GM19099 (cell line): ENCODE data around the gene C1orf105.

Source experiments
- POLR2A ChIP-seq: IDR thresholded peaks from 3 replicates; pipeline ENCODE4 v1.6.1; 2011; ENCODE audit warnings: low read depth; ENCODE audit not compliant: insufficient read length; ENCODE audit errors: extremely low read depth

C1orf105 gene

GRCh38 chr1:172393354-172393753 lies 27.1 kb upstream of the C1orf105 start:
- no peak for TF ChIP-seq POLR2A

- TF ChIP-seq POLR2A: no peak
Measured at GRCh38 chr1:172394141-172394751, 26.2 kb upstream of the C1orf105 start.

GRCh38 chr1:172394811-172395210 lies 25.7 kb upstream of the C1orf105 start:
- TF ChIP-seq POLR2A: no peak

- TF ChIP-seq POLR2A: no peak
Measured at GRCh38 chr1:172395576-172395975, 24.9 kb upstream of the C1orf105 start.

- TF ChIP-seq POLR2A: no peak
Measured at GRCh38 chr1:172397221-172397620, 23.3 kb upstream of the C1orf105 start.

GRCh38 chr1:172397633-172398032 lies 22.9 kb upstream of the C1orf105 start:
- no peak for TF ChIP-seq POLR2A

- no peak for TF ChIP-seq POLR2A
Measured at GRCh38 chr1:172398193-172398592, 22.3 kb upstream of the C1orf105 start.

GRCh38 chr1:172398970-172399755 lies 21.3 kb upstream of the C1orf105 start:
- no peak for TF ChIP-seq POLR2A

GRCh38 chr1:172399756-172400721 lies 20.4 kb upstream of the C1orf105 start:
- no peak for TF ChIP-seq POLR2A

GRCh38 chr1:172400722-172401105 lies 19.8 kb upstream of the C1orf105 start:
- TF ChIP-seq POLR2A: no peak

GRCh38 chr1:172401477-172401876 lies 19.0 kb upstream of the C1orf105 start:
- TF ChIP-seq POLR2A: no peak

- no peak for TF ChIP-seq POLR2A
Measured at GRCh38 chr1:172401892-172402291, 18.6 kb upstream of the C1orf105 start.

GRCh38 chr1:172402878-172403569 lies 17.5 kb upstream of the C1orf105 start:
- TF ChIP-seq POLR2A: no peak

GRCh38 chr1:172404121-172404520 lies 16.4 kb upstream of the C1orf105 start:
- no peak for TF ChIP-seq POLR2A

- no peak for TF ChIP-seq POLR2A
Measured at GRCh38 chr1:172405912-172406311, 14.6 kb upstream of the C1orf105 start.
